Activated T-helper 2 cell treated with anti-CD3 and anti-CD28 coated beads, Interferon-gamma antibody, Interleukin-2, Interleukin-4, amounts not matched to agents 10 μg/mL and 5 μg/mL and 100 μg/mL, durations not matched to agents 14 hours and 24 hours and 36 hours (primary cell): ENCODE measurements around the gene RNU2-63P. TPM values are rescaled to one million over a fixed set of nuclear protein-coding genes. Genes with fewer than 3 reads are reported as not detected.
"Not testable (repeated sequence)": the region's sequence is repeated elsewhere in the genome, so short reads cannot be mapped to it uniquely, and the experiment has no call there.

Source experiments
- DNase-seq: peaks from one replicate; pipeline ENCODE4 v3.0.0; 2021; ENCODE audit warnings: low spot score
- H3K27ac Mint-ChIP-seq: one replicate; pipeline ENCODE4 v1.8.0; 2021; ENCODE audit warnings: mixed read lengths
- H3K27me3 Mint-ChIP-seq: one replicate; pipeline ENCODE4 v1.8.0; 2021; ENCODE audit warnings: low read depth, mixed read lengths
- H3K36me3 Mint-ChIP-seq: one replicate; pipeline ENCODE4 v1.8.0; 2021; ENCODE audit warnings: low read depth, mixed read lengths
- H3K4me1 Mint-ChIP-seq: one replicate; pipeline ENCODE4 v1.8.0; 2021; ENCODE audit warnings: low read depth, mixed read lengths
- H3K4me3 Mint-ChIP-seq: one replicate; pipeline ENCODE4 v1.8.0; 2021; ENCODE audit warnings: low read depth, mild to moderate bottlenecking, moderate library complexity, mixed read lengths
- H3K9me3 Mint-ChIP-seq: one replicate; pipeline ENCODE4 v1.8.0; 2021; ENCODE audit warnings: mixed read lengths
- intact Hi-C: fragments of 100-400 bp; cut with micrococcal nuclease; formaldehyde crosslinking; loops from one replicate; pipeline ENCODE4 v1.15.1; 2023
- total RNA-seq: library from RNA; stranded (reverse); gene quantifications from 2 replicates; pipeline ENCODE4 v1.2.3, GENCODE V29; 2022

Gene RNU2-63P
- total RNA-seq, 1 donor from 2014 or later = 19.7 TPM

DNA sequence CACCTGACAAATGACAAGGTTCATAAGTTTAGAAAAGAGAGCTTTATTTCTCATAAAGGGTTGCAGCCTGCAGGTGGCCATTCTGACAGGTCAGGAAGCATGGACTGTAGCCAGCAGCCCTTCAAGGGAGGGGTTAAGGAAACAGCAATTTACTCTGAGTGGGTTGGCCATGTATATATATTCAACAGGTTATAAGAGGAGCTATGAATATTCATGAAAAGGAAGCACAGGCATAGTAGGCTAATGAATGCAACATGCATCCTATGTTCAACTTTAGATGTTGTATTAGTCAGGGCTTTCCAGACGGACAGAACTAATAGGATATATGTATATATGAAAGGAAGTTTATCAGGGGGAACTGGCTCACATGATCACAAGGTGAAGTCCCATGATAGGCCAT, 20.6 kb downstream of the RNU2-63P start:
- Mint-ChIP-seq H3K9me3 (no peaks in the 10 kb centered on the region), H3K4me3 (no peak overlapping the region), H3K4me1 (no peaks in the 10 kb centered on the region), H3K36me3 (no peaks in the 10 kb centered on the region), H3K27me3 (no peaks in the 10 kb centered on the region), H3K27ac (no peak overlapping the region)
- no peak for DNase-seq
- intact Hi-C loops = no loop called here

GRCh38 chr2:87994304-87994850, 22.0 kb downstream of the RNU2-63P start:
- H3K27me3 Mint-ChIP-seq, H3K9me3 Mint-ChIP-seq, H3K4me1 Mint-ChIP-seq, H3K4me3 Mint-ChIP-seq, intact Hi-C loops, DNase-seq, H3K27ac Mint-ChIP-seq, H3K36me3 Mint-ChIP-seq: not testable (repeated sequence)

DNA sequence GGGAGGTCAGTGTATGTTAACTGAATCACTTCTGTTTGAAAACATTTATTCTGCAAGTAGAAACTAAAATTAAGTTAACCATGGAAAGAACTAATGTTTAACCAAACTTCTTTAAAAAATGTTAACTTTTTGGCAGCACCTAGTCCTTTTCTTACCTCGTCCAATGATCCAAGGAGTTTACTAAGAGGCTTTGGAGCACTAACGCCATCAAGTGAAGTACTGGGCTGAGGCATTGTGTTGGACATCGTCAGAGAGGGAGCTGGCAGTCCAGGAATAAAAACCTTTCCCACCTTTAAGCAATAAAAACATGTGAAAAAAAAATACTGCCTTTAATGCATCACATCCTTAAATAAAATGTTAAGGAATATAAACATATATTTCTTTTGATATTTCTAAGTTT, 23.8 kb downstream of the RNU2-63P start:
- H3K27ac Mint-ChIP-seq, intact Hi-C loops, H3K4me1 Mint-ChIP-seq, DNase-seq, H3K9me3 Mint-ChIP-seq, H3K27me3 Mint-ChIP-seq, H3K36me3 Mint-ChIP-seq, H3K4me3 Mint-ChIP-seq: not testable (repeated sequence)

DNA sequence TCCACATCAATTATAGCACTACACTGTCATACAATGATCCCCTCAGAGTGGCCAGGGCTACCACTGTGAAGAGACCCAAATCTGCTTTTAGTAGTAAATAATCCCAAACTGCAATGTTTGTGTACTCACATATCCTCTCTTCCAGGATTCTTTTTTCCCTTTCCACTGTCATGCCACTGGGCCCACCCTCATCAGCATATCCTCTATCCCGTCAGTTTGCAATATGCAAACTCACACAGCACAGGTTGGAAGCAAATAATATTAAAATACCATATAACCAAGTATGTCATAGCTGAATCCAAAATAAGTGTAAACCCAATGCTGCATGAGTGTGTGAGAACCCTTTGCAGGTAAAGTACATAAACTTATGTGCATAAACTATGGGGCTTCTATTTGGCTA, 28.9 kb downstream of the RNU2-63P start:
- DNase-seq, H3K36me3 Mint-ChIP-seq, H3K4me3 Mint-ChIP-seq, H3K4me1 Mint-ChIP-seq, intact Hi-C loops, H3K9me3 Mint-ChIP-seq, H3K27ac Mint-ChIP-seq, H3K27me3 Mint-ChIP-seq: not testable (repeated sequence)

- H3K27ac Mint-ChIP-seq, H3K36me3 Mint-ChIP-seq, DNase-seq, H3K4me3 Mint-ChIP-seq, intact Hi-C loops, H3K27me3 Mint-ChIP-seq, H3K9me3 Mint-ChIP-seq, H3K4me1 Mint-ChIP-seq: not testable (repeated sequence)
Observed at GRCh38 chr2:87985902-87986301, 30.4 kb downstream of the RNU2-63P start.

- H3K27me3 Mint-ChIP-seq, H3K4me3 Mint-ChIP-seq, H3K27ac Mint-ChIP-seq, H3K9me3 Mint-ChIP-seq, intact Hi-C loops, DNase-seq, H3K36me3 Mint-ChIP-seq, H3K4me1 Mint-ChIP-seq: not testable (repeated sequence)
Observed at GRCh38 chr2:87981182-87981581, 35.2 kb downstream of the RNU2-63P start.

DNA sequence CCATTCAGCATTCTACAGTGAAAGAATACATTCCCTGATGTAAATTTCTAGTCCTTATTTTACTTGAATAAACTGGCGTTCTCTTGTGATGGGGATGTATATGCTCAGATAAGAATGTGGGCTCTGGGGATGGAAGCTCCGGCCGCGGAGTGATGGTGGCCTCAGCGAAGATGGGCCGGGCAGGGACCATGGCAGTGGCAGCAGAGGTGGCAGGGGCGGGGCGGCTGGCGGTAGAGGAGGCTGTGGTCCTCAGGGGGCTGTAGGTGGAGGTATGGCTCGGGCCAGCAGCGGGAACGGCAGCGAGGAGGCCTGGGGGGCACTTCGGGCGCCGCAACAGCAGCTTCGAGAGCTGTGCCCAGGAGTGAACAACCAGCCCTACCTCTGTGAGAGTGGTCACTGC, 44.0 kb downstream of the RNU2-63P start:
- DNase-seq, H3K27ac Mint-ChIP-seq, H3K4me3 Mint-ChIP-seq, H3K27me3 Mint-ChIP-seq, H3K9me3 Mint-ChIP-seq, H3K36me3 Mint-ChIP-seq, H3K4me1 Mint-ChIP-seq, intact Hi-C loops: not testable (repeated sequence)

Other genes with a start within 250 kb of the RNU2-63P start
- gene RGPD2, start 190.8 kb downstream of the RNU2-63P start, total RNA-seq = 2.6 and 2.9 TPM in 2 replicates
- 17.5 and 18.7 TPM in 2 replicates for gene KRCC1, start 39.2 kb upstream of the RNU2-63P start, total RNA-seq
- not detected in 2 replicates for gene SMYD1, start 51.3 kb upstream of the RNU2-63P start, total RNA-seq
- gene FABP1, start 111.5 kb upstream of the RNU2-63P start, total RNA-seq = not detected in 2 replicates
- gene THNSL2, start 153.8 kb upstream of the RNU2-63P start, total RNA-seq = 0.64 and 0.71 TPM in 2 replicates